HCT116 (cell line): ENCODE data around the gene SBK2. TPM values are rescaled to one million over a fixed set of nuclear protein-coding genes. Genes with fewer than 3 reads are reported as not detected.

Experiments used
- ATAC-seq: fragments of 200-7000 bp; cut with Tn5 transposase; 2 replicates; pipeline ENCODE4 v1.9.1; 2020; ENCODE audit warnings: mild to moderate bottlenecking, moderate library complexity
- BruUV-seq: library from RNA; stranded (reverse); fragments of 400-500 nt; replicated peaks from 2 replicates; lab custom pipeline; 2021; lab: Mats Ljungman, UMichigan
- CTCF ChIA-PET: fragments of 300-600 bp; sonication (Branson Sonifier 250); formaldehyde crosslinking; loops from one replicate; lab custom pipeline; 2021; ENCODE audit warnings: antibody characterized with exemption; lab: Charles Lee
- POLR2A ChIA-PET: fragments of 300-600, 350-600 bp; sonication (Branson Sonifier 250); formaldehyde crosslinking; loops from one replicate; lab custom pipeline; 2021; ENCODE audit warnings: antibody characterized with exemption; lab: Charles Lee
- RAD21 ChIA-PET, 2 experiments: fragments of 300-600 bp; sonication (Branson Sonifier 250); formaldehyde crosslinking; loops; one replicate each; lab custom pipeline; 2023; ENCODE audit warnings: low total read pairs in 2 of 2; ENCODE audit not compliant: uncharacterized antibody in 2 of 2, unreplicated experiment in 2 of 2, low non-redundant PET in 1 of 2; lab: Charles Lee
- DNase-seq: peaks from one replicate; pipeline ENCODE4 v3.0.0-alpha.2; 2010; ENCODE audit warnings: low read depth, low spot score
- H2AFZ ChIP-seq: fragments of 200-600 bp; shearing (Covaris generic), sonication (generic); 2 replicates; pipeline ENCODE4 v1.6.1; 2017; ENCODE audit warnings: low read depth, mixed run types, mixed read lengths, antibody characterized with exemption, low read length; ENCODE audit not compliant: poor library complexity, severe bottlenecking
- H3K27ac ChIP-seq: 2 replicates; pipeline ENCODE4 v1.5.1; 2012; ENCODE audit warnings: low read depth, low read length
- H3K27me3 ChIP-seq: fragments of 200-600 bp; sonication (generic); 2 replicates; pipeline ENCODE4 v1.6.1; 2016; ENCODE audit warnings: mixed run types, low read length, mixed read lengths; ENCODE audit not compliant: insufficient read depth
- H3K36me3 ChIP-seq, 2 experiments: fragments of 200-500 bp in 1 of 2; fragments of 200-600 bp in 1 of 2; sonication (Bioruptor generic) in 1 of 2; sonication (generic) in 1 of 2; 2 replicates each; pipeline versions ENCODE4 v1.5.1 to v1.6.1; 2014 to 2016; ENCODE audit warnings: low read length in 2 of 2, inconsistent platforms in 1 of 2, mixed read lengths in 1 of 2, mixed run types in 1 of 2; ENCODE audit not compliant: insufficient read depth in 2 of 2, control insufficient read depth in 1 of 2
- H3K4me1 ChIP-seq, 2 experiments: fragments of 200-600 bp in 1 of 2; sonication (generic) in 1 of 2; 2 replicates each; pipeline versions ENCODE4 v1.5.1 to v1.6.1; 2012 to 2017; ENCODE audit warnings: low read length in 2 of 2, inconsistent platforms in 1 of 2, mild to moderate bottlenecking in 1 of 2, mixed read lengths in 1 of 2, mixed run types in 1 of 2, moderate library complexity in 1 of 2; ENCODE audit not compliant: insufficient read depth in 2 of 2, control insufficient read depth in 1 of 2
- H3K4me2 ChIP-seq: fragments of 200-600 bp; sonication (generic); 2 replicates; pipeline ENCODE4 v1.6.1; 2017; ENCODE audit warnings: mixed run types, low read length, mixed read lengths
- H3K4me3 ChIP-seq, 2 experiments: fragments of 200-600 bp in 1 of 2; sonication (generic) in 1 of 2; replicated peaks in 1 of 2; 2 replicates each; pipeline ENCODE4 v1.5.1; 2011 to 2016; ENCODE audit warnings: low read length in 2 of 2, control low read depth in 1 of 2, low read depth in 1 of 2, mild to moderate bottlenecking in 1 of 2, mixed read lengths in 1 of 2, mixed run types in 1 of 2
- H3K79me2 ChIP-seq: fragments of 200-600 bp; sonication (generic); 2 replicates; pipeline ENCODE4 v1.6.1; 2017; ENCODE audit warnings: mild to moderate bottlenecking, mixed run types, low read length, moderate library complexity, mixed read lengths; ENCODE audit not compliant: insufficient read depth
- H3K9ac ChIP-seq: fragments of 200-600 bp; sonication (generic); 2 replicates; pipeline ENCODE4 v1.6.1; 2016; ENCODE audit warnings: low read length, mixed read lengths
- H3K9me2 ChIP-seq: fragments of 200-600 bp; sonication (generic), shearing (Covaris generic); 2 replicates; pipeline ENCODE4 v1.6.1; 2017; ENCODE audit warnings: mixed run types, mild to moderate bottlenecking, moderate library complexity; ENCODE audit not compliant: insufficient read depth
- H3K9me3 ChIP-seq, 2 experiments: fragments of 200-500 bp in 1 of 2; fragments of 200-600 bp in 1 of 2; sonication (Bioruptor generic) in 1 of 2; sonication (generic) in 1 of 2; 2 replicates each; pipeline ENCODE4 v1.6.1; 2014 to 2017; ENCODE audit warnings: low read length in 2 of 2, mixed read lengths in 2 of 2, inconsistent platforms in 1 of 2, low read depth in 1 of 2, mild to moderate bottlenecking in 1 of 2, mixed run types in 1 of 2, moderate library complexity in 1 of 2; ENCODE audit not compliant: control insufficient read depth in 1 of 2, insufficient read depth in 1 of 2
- H4K20me1 ChIP-seq: fragments of 200-600 bp; sonication (generic), shearing (Covaris generic); 2 replicates; pipeline ENCODE4 v1.6.1; 2017; ENCODE audit warnings: mixed run types, mild to moderate bottlenecking, moderate library complexity; ENCODE audit not compliant: insufficient read depth
- ATF3 ChIP-seq: IDR thresholded peaks from 2 replicates; pipeline ENCODE4 v1.6.1; 2012
- EGR1 ChIP-seq: IDR thresholded peaks from 2 replicates; pipeline ENCODE4 v1.6.1; 2012; ENCODE audit warnings: low read depth
- EZH2 ChIP-seq: fragments of 200-600 bp; sonication (generic); IDR thresholded peaks from 2 replicates; pipeline ENCODE4 v1.6.1; 2017; ENCODE audit warnings: antibody characterized with exemption, mixed run types
- EZH2phosphoT487 ChIP-seq: fragments of 200-600 bp; IDR thresholded peaks from 2 replicates; pipeline ENCODE4 v1.6.1; 2018; ENCODE audit warnings: antibody characterized with exemption, borderline replicate concordance
- FOSL1 ChIP-seq: IDR thresholded peaks from 2 replicates; pipeline ENCODE4 v1.6.1; 2012; ENCODE audit warnings: low read depth
- JUND ChIP-seq: IDR thresholded peaks from 2 replicates; pipeline ENCODE4 v1.6.1; 2012
- POLR2A ChIP-seq: IDR thresholded peaks from 2 replicates; pipeline ENCODE4 v1.7.0; 2011; ENCODE audit warnings: borderline replicate concordance; ENCODE audit not compliant: insufficient read depth, insufficient read length; ENCODE audit errors: extremely low read depth
- RAD21 ChIP-seq: IDR thresholded peaks from 2 replicates; pipeline ENCODE4 v1.6.1; 2012; ENCODE audit warnings: low read depth, mild to moderate bottlenecking
- SP1 ChIP-seq: IDR thresholded peaks from 2 replicates; pipeline ENCODE4 v1.6.1; 2012; ENCODE audit warnings: low read depth
- SRF ChIP-seq: IDR thresholded peaks from 2 replicates; pipeline ENCODE4 v1.6.1; 2012; ENCODE audit warnings: low read depth
- TCF7L2 ChIP-seq: IDR thresholded peaks from 2 replicates; pipeline ENCODE4 v1.7.0; 2011; ENCODE audit warnings: borderline replicate concordance, inconsistent platforms; ENCODE audit not compliant: insufficient read depth, insufficient read length; ENCODE audit errors: extremely low read depth
- YY1 ChIP-seq: IDR thresholded peaks from 2 replicates; pipeline ENCODE4 v1.6.1; 2011; ENCODE audit warnings: low read length, low read depth, moderate library complexity, mild to moderate bottlenecking; ENCODE audit not compliant: insufficient replicate concordance; ENCODE audit errors: extremely low read depth
- ZBTB33 ChIP-seq: IDR thresholded peaks from 2 replicates; pipeline ENCODE4 v1.6.1; 2011; ENCODE audit warnings: mild to moderate bottlenecking, low read length, moderate library complexity; ENCODE audit not compliant: insufficient replicate concordance; ENCODE audit errors: extremely low read depth
- ZFX ChIP-seq: fragments of 450-650 bp; IDR thresholded peaks from 2 replicates; pipeline ENCODE4 v1.6.1; 2017
- ZNF274 ChIP-seq: fragments of 200-500 bp; sonication (Bioruptor generic); IDR thresholded peaks from 2 replicates; pipeline ENCODE4 v1.6.1; 2014; ENCODE audit warnings: mild to moderate bottlenecking, low read depth, low read length, inconsistent platforms
- intact Hi-C: fragments of 100-400 bp; cut with micrococcal nuclease; formaldehyde crosslinking; loops from 2 replicates; pipeline ENCODE4 v1.10.0; 2022
- total RNA-seq: library from RNA; stranded (reverse); gene quantifications from one replicate; pipeline ENCODE4 v1.2.1, GENCODE V29; 2021; ENCODE audit not compliant: unreplicated experiment
- TF ChIP-seq, protein P1 (sequence below): IDR thresholded peaks from 2 replicates; pipeline ENCODE4 v1.6.1; 2012; ENCODE audit warnings: low read depth

SBK2 gene
- total RNA-seq, 1 experiment from 2014 or later: 0.30 TPM

- no peak for TF ChIP-seq ZBTB33
- no peak for TF ChIP-seq POLR2A
These were observed 19.9 kb downstream of the SBK2 start (continued) for GRCh38 chr19:55516878-55517620.

GRCh38 chr19:55508120-55508519 lies 28.8 kb downstream of the SBK2 start:
- no peak overlapping the region for H3K27ac ChIP-seq
- intact Hi-C loops: no loop called here
- no peak for DNase-seq
- ChIA-PET POLR2A (no interaction called here), RAD21 (no interaction called here), CTCF (interaction anchor here (0.8 kb wide), 1 partner anchor 98 kb away, joined by 4 read pairs; no protein-coding TSS in a partner anchor)
- no peaks in the 10 kb centered on the region for H4K20me1 ChIP-seq
- no peaks in the 10 kb centered on the region for H3K9me2 ChIP-seq
- H3K4me1 ChIP-seq: peaks cover 0 to 4% of the 10 kb centered on the region in 2 experiments; a peak in 1 of 4 replicates
- no peak overlapping the region for H3K9ac ChIP-seq
- TF ChIP-seq RAD21: no peak
- no peak for TF ChIP-seq ATF3
- TF ChIP-seq SRF: no peak
- no peak for TF ChIP-seq JUND
- no peak for TF ChIP-seq EGR1
- TF ChIP-seq, protein P1, sequence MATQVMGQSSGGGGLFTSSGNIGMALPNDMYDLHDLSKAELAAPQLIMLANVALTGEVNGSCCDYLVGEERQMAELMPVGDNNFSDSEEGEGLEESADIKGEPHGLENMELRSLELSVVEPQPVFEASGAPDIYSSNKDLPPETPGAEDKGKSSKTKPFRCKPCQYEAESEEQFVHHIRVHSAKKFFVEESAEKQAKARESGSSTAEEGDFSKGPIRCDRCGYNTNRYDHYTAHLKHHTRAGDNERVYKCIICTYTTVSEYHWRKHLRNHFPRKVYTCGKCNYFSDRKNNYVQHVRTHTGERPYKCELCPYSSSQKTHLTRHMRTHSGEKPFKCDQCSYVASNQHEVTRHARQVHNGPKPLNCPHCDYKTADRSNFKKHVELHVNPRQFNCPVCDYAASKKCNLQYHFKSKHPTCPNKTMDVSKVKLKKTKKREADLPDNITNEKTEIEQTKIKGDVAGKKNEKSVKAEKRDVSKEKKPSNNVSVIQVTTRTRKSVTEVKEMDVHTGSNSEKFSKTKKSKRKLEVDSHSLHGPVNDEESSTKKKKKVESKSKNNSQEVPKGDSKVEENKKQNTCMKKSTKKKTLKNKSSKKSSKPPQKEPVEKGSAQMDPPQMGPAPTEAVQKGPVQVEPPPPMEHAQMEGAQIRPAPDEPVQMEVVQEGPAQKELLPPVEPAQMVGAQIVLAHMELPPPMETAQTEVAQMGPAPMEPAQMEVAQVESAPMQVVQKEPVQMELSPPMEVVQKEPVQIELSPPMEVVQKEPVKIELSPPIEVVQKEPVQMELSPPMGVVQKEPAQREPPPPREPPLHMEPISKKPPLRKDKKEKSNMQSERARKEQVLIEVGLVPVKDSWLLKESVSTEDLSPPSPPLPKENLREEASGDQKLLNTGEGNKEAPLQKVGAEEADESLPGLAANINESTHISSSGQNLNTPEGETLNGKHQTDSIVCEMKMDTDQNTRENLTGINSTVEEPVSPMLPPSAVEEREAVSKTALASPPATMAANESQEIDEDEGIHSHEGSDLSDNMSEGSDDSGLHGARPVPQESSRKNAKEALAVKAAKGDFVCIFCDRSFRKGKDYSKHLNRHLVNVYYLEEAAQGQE: no peak
- no peak for TF ChIP-seq EZH2
- TF ChIP-seq POLR2A: no peak
- no peak for TF ChIP-seq TCF7L2
- no peak for TF ChIP-seq FOSL1
- no peak for TF ChIP-seq ZBTB33
- no peak for TF ChIP-seq YY1
- no peak for TF ChIP-seq ZFX
- TF ChIP-seq ZNF274: no peak
- TF ChIP-seq EZH2phosphoT487: no peak
- no peak for TF ChIP-seq SP1
- H3K4me2 ChIP-seq: no peak overlapping the region
- no peaks in the 10 kb centered on the region for H3K9me3 ChIP-seq
- ATAC-seq: no peak
- BruUV-seq: no TSS peak
- H3K79me2 ChIP-seq: no peaks in the 10 kb centered on the region
- no peak overlapping the region for H3K4me3 ChIP-seq
- no peak overlapping the region for H2AFZ ChIP-seq
- H3K27me3 ChIP-seq: no peaks in the 10 kb centered on the region
- H3K36me3 ChIP-seq: no peaks in the 10 kb centered on the region
